ENCODE measurements around the gene MVB12B.

DNA sequence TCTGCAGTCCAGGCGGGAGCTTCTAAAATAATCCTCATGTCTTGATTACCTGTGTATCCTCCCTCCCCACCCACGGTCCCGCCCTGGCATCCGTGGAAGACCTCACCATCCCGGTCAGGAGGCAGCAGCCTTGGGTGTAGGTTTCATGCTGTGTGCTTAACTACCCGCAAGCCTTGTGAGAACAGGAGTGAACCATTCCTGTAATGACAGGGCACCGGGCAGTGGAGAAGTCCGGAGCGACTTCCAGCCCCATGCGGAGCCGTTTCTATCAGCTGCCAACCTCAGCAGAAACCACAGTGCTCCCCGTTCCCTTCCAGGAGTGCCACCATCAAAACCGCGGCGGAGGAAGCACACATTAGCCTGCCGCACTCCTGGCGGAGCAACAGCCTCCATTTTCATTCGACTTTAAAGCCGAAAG lies 163.6 kb downstream of the MVB12B start:
- TF ChIP-seq, protein P1, sequence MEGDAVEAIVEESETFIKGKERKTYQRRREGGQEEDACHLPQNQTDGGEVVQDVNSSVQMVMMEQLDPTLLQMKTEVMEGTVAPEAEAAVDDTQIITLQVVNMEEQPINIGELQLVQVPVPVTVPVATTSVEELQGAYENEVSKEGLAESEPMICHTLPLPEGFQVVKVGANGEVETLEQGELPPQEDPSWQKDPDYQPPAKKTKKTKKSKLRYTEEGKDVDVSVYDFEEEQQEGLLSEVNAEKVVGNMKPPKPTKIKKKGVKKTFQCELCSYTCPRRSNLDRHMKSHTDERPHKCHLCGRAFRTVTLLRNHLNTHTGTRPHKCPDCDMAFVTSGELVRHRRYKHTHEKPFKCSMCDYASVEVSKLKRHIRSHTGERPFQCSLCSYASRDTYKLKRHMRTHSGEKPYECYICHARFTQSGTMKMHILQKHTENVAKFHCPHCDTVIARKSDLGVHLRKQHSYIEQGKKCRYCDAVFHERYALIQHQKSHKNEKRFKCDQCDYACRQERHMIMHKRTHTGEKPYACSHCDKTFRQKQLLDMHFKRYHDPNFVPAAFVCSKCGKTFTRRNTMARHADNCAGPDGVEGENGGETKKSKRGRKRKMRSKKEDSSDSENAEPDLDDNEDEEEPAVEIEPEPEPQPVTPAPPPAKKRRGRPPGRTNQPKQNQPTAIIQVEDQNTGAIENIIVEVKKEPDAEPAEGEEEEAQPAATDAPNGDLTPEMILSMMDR (IDR thresholded peaks at IDR 0.05) = no peak
- TF ChIP-seq POLR2A (IDR thresholded peaks at IDR 0.05) (no peak), POLR2AphosphoS5 (IDR thresholded peaks at IDR 0.05) (no peak), EP300 (IDR thresholded peaks at IDR 0.05; ENCODE audit: low read depth) (no peak)
